DOHH2 (cell line): ENCODE measurements around the gene SSTR5.

Experiments used
- H3F3A ChIP-seq: fragments of 200-600 bp; sonication (generic), shearing (Covaris generic); 2 replicates; pipeline ENCODE4 v1.6.0; 2016; ENCODE audit warnings: antibody characterized with exemption, mild to moderate bottlenecking; ENCODE audit not compliant: control insufficient read depth, insufficient read depth
- H3K27ac ChIP-seq: fragments of 200-600 bp; sonication (generic); 2 replicates; pipeline ENCODE4 v1.5.1; 2014; ENCODE audit warnings: low read depth, mild to moderate bottlenecking, low read length, moderate library complexity
- H3K27me3 ChIP-seq: fragments of 200-600 bp; sonication (generic); 2 replicates; pipeline ENCODE4 v1.6.1; 2014; ENCODE audit warnings: mild to moderate bottlenecking, low read length, mixed read lengths; ENCODE audit not compliant: control insufficient read depth
- H3K36me3 ChIP-seq: fragments of 200-600 bp; sonication (generic); 2 replicates; pipeline ENCODE4 v1.6.1; 2014; ENCODE audit warnings: mild to moderate bottlenecking, low read length, moderate library complexity, mixed read lengths; ENCODE audit not compliant: control insufficient read depth
- H3K4me1 ChIP-seq: fragments of 200-600 bp; sonication (generic); 2 replicates; pipeline ENCODE4 v1.6.1; 2014; ENCODE audit warnings: mild to moderate bottlenecking, low read length, mixed read lengths; ENCODE audit not compliant: control insufficient read depth
- H3K4me2 ChIP-seq: fragments of 200-600 bp; sonication (generic); 2 replicates; pipeline ENCODE4 v1.6.0; 2014; ENCODE audit warnings: mild to moderate bottlenecking, low read length, moderate library complexity
- H3K4me3 ChIP-seq: fragments of 200-600 bp; sonication (generic); 2 replicates; pipeline ENCODE4 v1.5.1; 2014; ENCODE audit warnings: mild to moderate bottlenecking, low read length, mixed read lengths
- H3K79me2 ChIP-seq: fragments of 200-600 bp; sonication (generic); 2 replicates; pipeline ENCODE4 v1.6.1; 2014; ENCODE audit warnings: mild to moderate bottlenecking, low read length, mixed read lengths; ENCODE audit not compliant: control insufficient read depth
- H3K9me2 ChIP-seq: fragments of 200-600 bp; sonication (generic); replicated peaks from 2 replicates; pipeline ENCODE4 v1.6.1; 2014; ENCODE audit warnings: mild to moderate bottlenecking, low read length, mixed read lengths; ENCODE audit not compliant: control insufficient read depth
- H3K9me3 ChIP-seq: fragments of 200-600 bp; sonication (generic); 2 replicates; pipeline ENCODE4 v1.6.1; 2014; ENCODE audit warnings: antibody characterized with exemption, low read length, mixed read lengths; ENCODE audit not compliant: control insufficient read depth, insufficient read depth
- H4K20me1 ChIP-seq: fragments of 200-600 bp; sonication (generic); 2 replicates; pipeline ENCODE4 v1.6.0; 2014; ENCODE audit warnings: low read depth, mild to moderate bottlenecking, antibody characterized with exemption, low read length, moderate library complexity; ENCODE audit not compliant: control insufficient read depth, insufficient read depth
- EZH2phosphoT487 ChIP-seq: fragments of 200-600 bp; sonication (generic); IDR thresholded peaks from 2 replicates; pipeline ENCODE4 v1.6.1; 2017; ENCODE audit warnings: borderline replicate concordance, mild to moderate bottlenecking, antibody characterized with exemption, low read length, moderate library complexity, mixed read lengths
- TF ChIP-seq, protein P1 (sequence below): fragments of 200-600 bp; sonication (generic); IDR thresholded peaks from one replicate; pipeline ENCODE4 v1.5.1; 2014; ENCODE audit warnings: antibody characterized with exemption, mild to moderate bottlenecking, low read depth, low read length; ENCODE audit not compliant: poor library complexity, severe bottlenecking

Gene SSTR5

GRCh38 chr16:1050921-1051320 is 21.6 kb upstream of the SSTR5 start:
- Histone ChIP-seq H3K79me2 (no peaks in the 10 kb centered on the region), H3K9me3 (no peaks in the 10 kb centered on the region), H3K4me3 (no peak overlapping the region), H3K27me3 (no peaks in the 10 kb centered on the region), H3K9me2 (no peaks in the 10 kb centered on the region), H4K20me1 (no peaks in the 10 kb centered on the region), H3F3A (no peaks in the 10 kb centered on the region), H3K36me3 (no peaks in the 10 kb centered on the region), H3K4me2 (no peak overlapping the region), H3K27ac (no peak overlapping the region), H3K4me1 (no peaks in the 10 kb centered on the region)
- no peak for TF ChIP-seq EZH2phosphoT487
- TF ChIP-seq, protein P1, sequence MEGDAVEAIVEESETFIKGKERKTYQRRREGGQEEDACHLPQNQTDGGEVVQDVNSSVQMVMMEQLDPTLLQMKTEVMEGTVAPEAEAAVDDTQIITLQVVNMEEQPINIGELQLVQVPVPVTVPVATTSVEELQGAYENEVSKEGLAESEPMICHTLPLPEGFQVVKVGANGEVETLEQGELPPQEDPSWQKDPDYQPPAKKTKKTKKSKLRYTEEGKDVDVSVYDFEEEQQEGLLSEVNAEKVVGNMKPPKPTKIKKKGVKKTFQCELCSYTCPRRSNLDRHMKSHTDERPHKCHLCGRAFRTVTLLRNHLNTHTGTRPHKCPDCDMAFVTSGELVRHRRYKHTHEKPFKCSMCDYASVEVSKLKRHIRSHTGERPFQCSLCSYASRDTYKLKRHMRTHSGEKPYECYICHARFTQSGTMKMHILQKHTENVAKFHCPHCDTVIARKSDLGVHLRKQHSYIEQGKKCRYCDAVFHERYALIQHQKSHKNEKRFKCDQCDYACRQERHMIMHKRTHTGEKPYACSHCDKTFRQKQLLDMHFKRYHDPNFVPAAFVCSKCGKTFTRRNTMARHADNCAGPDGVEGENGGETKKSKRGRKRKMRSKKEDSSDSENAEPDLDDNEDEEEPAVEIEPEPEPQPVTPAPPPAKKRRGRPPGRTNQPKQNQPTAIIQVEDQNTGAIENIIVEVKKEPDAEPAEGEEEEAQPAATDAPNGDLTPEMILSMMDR: no peak

GRCh38 chr16:1051446-1051845 is 21.1 kb upstream of the SSTR5 start:
- H4K20me1 ChIP-seq: no peaks in the 10 kb centered on the region
- no peaks in the 10 kb centered on the region for H3K79me2 ChIP-seq
- TF ChIP-seq, protein P1: no peak
- TF ChIP-seq EZH2phosphoT487: no peak
- no peak overlapping the region for H3K4me2 ChIP-seq
- no peaks in the 10 kb centered on the region for H3K36me3 ChIP-seq
- no peak overlapping the region for H3K27ac ChIP-seq
- no peaks in the 10 kb centered on the region for H3K27me3 ChIP-seq
- H3K9me2 ChIP-seq: no peaks in the 10 kb centered on the region
- H3K9me3 ChIP-seq: no peaks in the 10 kb centered on the region
- H3K4me3 ChIP-seq: no peak overlapping the region
- H3K4me1 ChIP-seq: no peaks in the 10 kb centered on the region
- H3F3A ChIP-seq: no peaks in the 10 kb centered on the region

DNA sequence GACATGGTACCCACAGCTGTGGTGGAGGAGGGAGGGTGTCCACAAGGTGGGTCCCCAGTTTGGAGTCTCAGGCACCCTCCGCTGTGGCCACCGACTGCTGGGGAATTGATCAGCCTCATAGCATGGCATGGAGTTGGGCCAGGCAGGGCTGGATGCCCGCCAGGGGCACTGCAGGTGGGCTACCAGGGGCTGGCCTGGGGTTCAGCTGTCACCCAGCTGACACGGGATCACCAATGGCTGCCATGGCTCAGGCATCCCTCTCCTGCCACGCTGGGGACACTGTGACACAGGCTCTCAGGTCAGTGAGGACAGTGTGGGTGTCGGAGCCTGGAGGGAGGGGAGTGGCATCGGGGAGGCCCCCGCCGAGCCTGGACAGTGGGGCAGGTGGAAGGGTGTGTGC is 19.8 kb upstream of the SSTR5 start:
- H3K27ac ChIP-seq: no peak overlapping the region
- no peaks in the 10 kb centered on the region for H3K79me2 ChIP-seq
- no peak for TF ChIP-seq EZH2phosphoT487
- TF ChIP-seq, protein P1: no peak
- no peak overlapping the region for H3K4me3 ChIP-seq
- no peaks in the 10 kb centered on the region for H3K36me3 ChIP-seq
- no peaks in the 10 kb centered on the region for H3K9me3 ChIP-seq
- no peaks in the 10 kb centered on the region for H3K9me2 ChIP-seq
- no peaks in the 10 kb centered on the region for H3K27me3 ChIP-seq
- no peak overlapping the region for H3K4me2 ChIP-seq
- no peaks in the 10 kb centered on the region for H4K20me1 ChIP-seq
- no peaks in the 10 kb centered on the region for H3F3A ChIP-seq
- H3K4me1 ChIP-seq: no peaks in the 10 kb centered on the region

DNA sequence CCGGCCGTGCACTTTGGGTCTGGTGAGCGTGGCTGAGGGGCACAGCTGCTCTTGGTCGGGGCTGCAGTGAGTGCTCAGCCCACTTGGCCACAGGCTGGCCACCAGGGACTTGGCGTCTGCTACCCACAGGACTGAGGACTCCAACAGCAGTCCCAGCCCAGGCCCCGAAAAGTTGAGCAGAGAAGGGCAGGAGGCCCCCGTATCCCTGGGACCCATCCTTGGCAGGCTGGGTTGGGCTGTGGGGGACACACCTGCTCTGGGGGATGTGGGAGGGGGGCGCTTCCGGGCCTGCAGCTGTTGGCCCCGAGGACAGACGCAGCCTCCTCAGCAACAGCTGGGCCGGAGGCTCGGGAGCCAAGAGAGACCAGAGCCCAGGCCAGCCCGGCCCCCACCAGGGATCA is 19.4 kb upstream of the SSTR5 start:
- H3K9me3 ChIP-seq: no peaks in the 10 kb centered on the region
- no peaks in the 10 kb centered on the region for H3K4me1 ChIP-seq
- no peaks in the 10 kb centered on the region for H4K20me1 ChIP-seq
- TF ChIP-seq, protein P1: no peak
- no peak for TF ChIP-seq EZH2phosphoT487
- no peaks in the 10 kb centered on the region for H3K27me3 ChIP-seq
- no peak overlapping the region for H3K4me2 ChIP-seq
- H3F3A ChIP-seq: no peaks in the 10 kb centered on the region
- no peaks in the 10 kb centered on the region for H3K79me2 ChIP-seq
- H3K9me2 ChIP-seq: no peaks in the 10 kb centered on the region
- no peaks in the 10 kb centered on the region for H3K36me3 ChIP-seq
- no peak overlapping the region for H3K27ac ChIP-seq
- H3K4me3 ChIP-seq: no peak overlapping the region
